Prostate gland (tissue), 2 donors: Measurements from ENCODE around the gene XPNPEP1. TPM values are rescaled to one million over a fixed set of nuclear protein-coding genes. Genes with fewer than 3 reads are reported as not detected.

Experiments used
- DNase-seq: peaks from one replicate; pipeline ENCODE4 v3.0.0-alpha.2; 2019; ENCODE audit warnings: low spot score
- H3K27ac ChIP-seq, 2 donors: fragments of 200-600 bp; sonication (generic); 2 replicates each; pipeline ENCODE4 v1.5.1; 2017 to 2019
- H3K27me3 ChIP-seq: fragments of 200-600 bp; sonication (generic); replicated peaks from 2 replicates; pipeline ENCODE4 v1.5.1; 2019; ENCODE audit not compliant: insufficient read depth
- H3K36me3 ChIP-seq, 2 donors: fragments of 200-600 bp; sonication (generic); 1 replicate in 1 of 2; 2 replicates in 1 of 2; pipeline versions ENCODE4 v1.5.1 to v1.8.1; 2017 to 2019
- H3K4me1 ChIP-seq: fragments of 200-600 bp; sonication (generic); replicated peaks from 2 replicates; pipeline ENCODE4 v1.5.1; 2019
- H3K4me3 ChIP-seq, 2 donors: fragments of 200-600 bp; sonication (generic); 2 replicates each; pipeline ENCODE4 v1.5.1; 2017 to 2019
- H3K9me3 ChIP-seq: fragments of 200-600 bp; sonication (generic); 2 replicates; pipeline ENCODE4 v1.5.1; 2017
- POLR2A ChIP-seq: fragments of 450-650 bp; IDR thresholded peaks from one replicate; pipeline ENCODE4 v1.6.1; 2016; ENCODE audit warnings: antibody characterized with exemption, mild to moderate bottlenecking
- POLR2AphosphoS5 ChIP-seq: sonication (generic); formaldehyde crosslinking; IDR thresholded peaks from one replicate; pipeline ENCODE4 v1.6.1; 2017; ENCODE audit warnings: antibody characterized with exemption
- WGBS: methylation state at CpG from one replicate; pipeline ENCODE4 v1.1.5; 2018; 5-methylcytosine and 5-hydroxymethylcytosine counted together
- intact Hi-C: fragments of 100-400 bp; cut with DNase I; formaldehyde crosslinking; loops from one replicate; pipeline ENCODE4 v1.14.2; 2022
- total RNA-seq, 2 donors: library from RNA; depleted of rRNA; stranded (reverse); fragments of >200 nt; gene quantifications; one replicate each; pipeline ENCODE4 v1.1.0, GENCODE V29; 2016
- TF ChIP-seq, protein P1 (sequence below), 4 experiments: fragments of 200-600 bp in 2 of 4; fragments of 450-650 bp in 2 of 4; sonication (generic) in 2 of 4; IDR thresholded peaks; 1 replicate in 3 of 4; 2 replicates in 1 of 4; pipeline ENCODE4 v1.5.1; 2016 to 2019; ENCODE audit warnings: antibody characterized with exemption in 4 of 4, mild to moderate bottlenecking in 2 of 4, moderate library complexity in 2 of 4

XPNPEP1 gene
- total RNA-seq, 2 donors from 2014 or later, result 53.4 to 64.3 TPM

DNA sequence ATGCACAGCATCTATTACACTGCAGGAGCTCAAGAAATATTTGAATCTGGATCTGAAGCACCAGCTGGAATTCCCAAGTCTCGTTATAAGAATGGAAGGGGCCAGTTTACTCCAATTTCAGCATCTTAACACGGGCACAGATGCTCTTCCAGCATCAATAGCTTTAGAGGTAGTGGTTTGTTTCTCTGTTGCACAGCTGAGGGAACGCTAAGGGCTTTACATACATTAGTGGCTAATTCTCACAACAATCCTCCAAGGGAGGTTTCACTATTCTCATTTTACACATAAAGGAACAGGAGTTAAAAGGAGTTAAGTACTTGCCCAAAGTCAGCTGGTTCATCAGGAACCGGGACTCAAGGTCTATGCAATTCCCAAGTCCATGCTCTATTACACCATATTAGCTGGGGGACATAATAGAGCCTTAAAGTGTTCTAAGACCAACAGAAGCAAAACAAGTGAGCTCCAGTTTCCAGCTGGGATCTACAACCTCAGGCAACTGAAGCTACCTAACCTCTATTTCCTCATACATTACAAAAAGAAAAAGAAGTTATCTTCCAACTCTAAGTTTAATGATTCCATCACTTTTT is 9.9 kb downstream of the XPNPEP1 start:
- Histone ChIP-seq H3K27me3 (no peaks in the 10 kb centered on the region), H3K36me3 (no peaks in the 10 kb centered on the region), H3K27ac (peak overlapping the region in 1 of 2 donors; percentile 16), H3K4me3 (no peak overlapping the region), H3K4me1 (peaks cover 12% of the 10 kb centered on the region), H3K9me3 (no peaks in the 10 kb centered on the region)
- TF ChIP-seq, protein P1, sequence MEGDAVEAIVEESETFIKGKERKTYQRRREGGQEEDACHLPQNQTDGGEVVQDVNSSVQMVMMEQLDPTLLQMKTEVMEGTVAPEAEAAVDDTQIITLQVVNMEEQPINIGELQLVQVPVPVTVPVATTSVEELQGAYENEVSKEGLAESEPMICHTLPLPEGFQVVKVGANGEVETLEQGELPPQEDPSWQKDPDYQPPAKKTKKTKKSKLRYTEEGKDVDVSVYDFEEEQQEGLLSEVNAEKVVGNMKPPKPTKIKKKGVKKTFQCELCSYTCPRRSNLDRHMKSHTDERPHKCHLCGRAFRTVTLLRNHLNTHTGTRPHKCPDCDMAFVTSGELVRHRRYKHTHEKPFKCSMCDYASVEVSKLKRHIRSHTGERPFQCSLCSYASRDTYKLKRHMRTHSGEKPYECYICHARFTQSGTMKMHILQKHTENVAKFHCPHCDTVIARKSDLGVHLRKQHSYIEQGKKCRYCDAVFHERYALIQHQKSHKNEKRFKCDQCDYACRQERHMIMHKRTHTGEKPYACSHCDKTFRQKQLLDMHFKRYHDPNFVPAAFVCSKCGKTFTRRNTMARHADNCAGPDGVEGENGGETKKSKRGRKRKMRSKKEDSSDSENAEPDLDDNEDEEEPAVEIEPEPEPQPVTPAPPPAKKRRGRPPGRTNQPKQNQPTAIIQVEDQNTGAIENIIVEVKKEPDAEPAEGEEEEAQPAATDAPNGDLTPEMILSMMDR (IDR thresholded peaks at IDR 0.05), result no peak
- TF ChIP-seq POLR2A (no peak), POLR2AphosphoS5 (no peak)
- WGBS, result 77% methylated on average over 4 of the region's 4 CpGs
- intact Hi-C loops, result no loop called here
- DNase-seq, result no peak

DNA sequence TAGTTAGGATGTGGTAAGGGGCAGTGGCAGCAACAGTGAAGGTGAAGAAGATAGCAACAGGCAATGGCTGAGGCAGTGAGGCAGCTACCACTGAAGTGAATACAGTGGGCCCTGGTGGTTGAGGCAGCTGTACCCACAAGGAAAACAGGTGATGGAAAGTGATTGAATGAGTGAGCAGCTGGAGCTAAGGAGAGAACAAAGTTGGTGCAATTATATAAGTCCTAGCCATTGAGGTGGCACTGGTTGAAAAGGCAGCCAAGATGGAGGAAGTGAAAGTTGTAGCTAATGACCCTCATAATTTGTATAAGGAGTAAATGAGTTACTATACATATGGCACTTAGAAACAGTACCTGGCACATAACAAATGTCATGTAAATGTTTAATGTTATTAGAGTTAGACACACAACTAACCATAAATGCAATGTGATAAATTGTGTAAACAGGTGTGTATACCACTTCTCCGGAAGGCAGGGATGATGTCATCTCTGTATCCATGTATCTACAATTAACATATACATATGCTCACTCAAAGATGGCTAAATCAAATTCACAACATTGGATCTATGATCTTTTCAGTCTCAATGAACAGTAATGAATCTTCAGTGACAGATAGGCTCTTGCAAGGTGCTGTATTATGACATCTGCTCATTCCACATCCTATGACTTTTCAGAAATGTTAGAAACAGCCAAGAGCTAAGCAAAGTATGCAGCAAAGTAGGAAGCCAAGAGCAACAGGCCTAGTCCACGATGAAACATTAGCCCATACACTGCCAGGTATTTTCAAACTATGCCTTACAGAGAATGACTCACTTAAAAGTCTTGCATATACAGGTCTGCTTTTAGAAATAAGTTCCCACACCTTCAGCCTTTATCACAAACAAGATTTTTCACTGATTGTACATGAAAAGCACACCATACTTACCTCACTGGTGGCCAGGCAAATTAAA is 10.7 kb downstream of the XPNPEP1 start:
- intact Hi-C loops, result no loop called here
- Histone ChIP-seq H3K4me3 (no peak overlapping the region), H3K36me3 (no peaks in the 10 kb centered on the region), H3K9me3 (no peaks in the 10 kb centered on the region), H3K4me1 (peaks cover 16% of the 10 kb centered on the region), H3K27ac (no peak overlapping the region), H3K27me3 (no peaks in the 10 kb centered on the region)
- DNase-seq, result no peak
- TF ChIP-seq, protein P1 (IDR thresholded peaks at IDR 0.05), result no peak
- TF ChIP-seq POLR2A (no peak), POLR2AphosphoS5 (no peak)
- 37% methylated on average over 2 of the region's 2 CpGs for WGBS

DNA sequence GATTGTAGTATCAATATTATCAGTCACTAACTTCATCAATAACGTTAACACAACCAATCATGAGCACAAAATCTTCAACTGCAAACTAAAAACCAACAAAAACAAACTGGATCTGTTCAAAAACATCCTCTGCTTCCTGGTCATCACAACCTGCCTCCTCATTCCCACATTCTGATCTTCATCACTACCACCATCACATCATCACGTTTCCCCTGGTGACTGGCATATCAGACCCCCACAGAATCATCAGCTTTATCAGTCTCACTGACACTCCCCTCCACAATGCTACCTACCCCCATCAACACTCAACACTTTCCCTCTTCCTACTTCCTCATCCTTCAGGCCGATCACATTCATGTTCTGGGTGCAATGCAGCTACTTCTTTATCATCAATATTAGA is 11.4 kb downstream of the XPNPEP1 start:
- H3K27ac ChIP-seq, result no peak overlapping the region

DNA sequence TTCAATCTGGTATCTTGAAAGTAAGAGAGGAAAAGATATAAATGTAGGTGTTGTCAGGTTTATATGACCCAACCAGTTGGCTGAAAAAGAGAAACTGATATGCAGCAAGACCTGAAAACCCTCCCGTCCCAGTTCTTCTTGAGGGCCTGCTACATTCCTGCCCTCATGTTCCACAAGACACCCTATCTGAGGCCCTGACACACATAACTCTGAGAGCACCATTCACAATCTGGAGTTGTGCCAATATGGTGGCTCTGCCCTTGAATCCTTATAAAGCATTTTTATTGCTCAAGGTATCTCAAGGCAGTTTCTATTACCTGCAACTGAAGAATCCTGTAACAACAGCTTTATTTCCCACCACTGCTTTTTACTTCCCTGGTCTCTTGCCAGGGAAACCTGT is 17.0 kb downstream of the XPNPEP1 start:
- intact Hi-C loops, result no loop called here
- Histone ChIP-seq H3K27ac (no peak overlapping the region), H3K27me3 (no peaks in the 10 kb centered on the region), H3K36me3 (no peaks in the 10 kb centered on the region), H3K4me3 (no peak overlapping the region), H3K9me3 (no peaks in the 10 kb centered on the region), H3K4me1 (peaks cover 8% of the 10 kb centered on the region)
- no peak for DNase-seq
- no peak for TF ChIP-seq POLR2AphosphoS5
- no peak for TF ChIP-seq POLR2A
- TF ChIP-seq, protein P1 (IDR thresholded peaks at IDR 0.05), result no peak
- 78% methylated on average over 1 of the region's 1 CpG for WGBS

More for the DNA sequence above, 11.4 kb downstream of the XPNPEP1 start:
- TF ChIP-seq, protein P1 (IDR thresholded peaks at IDR 0.05), result no peak
- TF ChIP-seq POLR2AphosphoS5, result no peak
- intact Hi-C loops, result no loop called here
- H3K36me3 ChIP-seq, result no peaks in the 10 kb centered on the region
- H3K4me3 ChIP-seq, result no peak overlapping the region
- H3K4me1 ChIP-seq, result peaks cover 20% of the 10 kb centered on the region
- H3K9me3 ChIP-seq, result no peaks in the 10 kb centered on the region
- DNase-seq, result no peak
- WGBS, result 82% methylated on average over 3 of the region's 3 CpGs
- no peaks in the 10 kb centered on the region for H3K27me3 ChIP-seq
